NCI-H226 (cell line): ENCODE results near the gene ATP9B.
"Not testable (repeated sequence)": the region's sequence is repeated elsewhere in the genome, so short reads cannot be mapped to it uniquely, and the experiment has no call there.

Experiments used
- DNase-seq: peaks from one replicate; pipeline ENCODE4 v3.0.0-alpha.2; 2015

The ATP9B gene

DNA sequence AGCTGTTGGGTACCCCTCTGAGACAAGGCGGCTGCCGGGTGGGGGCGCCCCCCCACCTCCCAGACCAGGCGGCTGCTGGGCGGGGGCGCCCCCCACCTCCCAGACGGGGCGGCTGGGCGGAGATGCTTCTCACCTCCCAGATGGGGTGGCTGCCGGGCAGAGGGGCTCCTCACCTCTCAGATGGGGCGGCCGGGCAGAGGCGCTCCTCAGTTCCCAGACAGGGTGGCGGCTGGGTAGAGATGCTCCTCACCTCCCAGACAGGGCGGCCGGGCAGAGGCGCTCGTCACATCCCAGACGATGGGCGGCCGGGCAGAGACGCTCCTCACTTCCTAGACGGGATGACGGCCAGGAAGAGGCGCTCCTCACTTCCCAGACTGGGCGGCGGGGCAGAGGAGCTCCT, 3.5 kb downstream of the ATP9B start:
- DNase-seq, result not testable (repeated sequence)

DNA sequence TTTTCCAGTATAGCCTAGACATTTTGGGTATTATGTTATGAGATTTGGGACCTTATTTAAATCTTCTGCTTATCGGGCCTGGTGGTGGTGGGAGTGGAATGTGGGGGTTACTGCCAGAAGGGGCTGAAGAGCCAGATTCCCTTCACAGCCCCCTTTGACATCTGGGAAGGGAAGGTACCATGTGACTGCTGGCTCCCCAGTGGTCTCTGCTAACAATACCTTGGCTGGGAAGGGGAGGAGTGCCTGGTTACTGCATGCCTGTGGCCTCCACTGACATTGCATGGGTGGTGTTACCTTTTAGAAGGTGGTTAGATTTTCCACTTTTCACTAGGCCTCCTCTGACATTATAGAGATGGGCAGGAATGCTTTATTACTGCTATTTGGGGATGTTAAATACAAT, 8.0 kb downstream of the ATP9B start:
- DNase-seq, result no peak

DNA sequence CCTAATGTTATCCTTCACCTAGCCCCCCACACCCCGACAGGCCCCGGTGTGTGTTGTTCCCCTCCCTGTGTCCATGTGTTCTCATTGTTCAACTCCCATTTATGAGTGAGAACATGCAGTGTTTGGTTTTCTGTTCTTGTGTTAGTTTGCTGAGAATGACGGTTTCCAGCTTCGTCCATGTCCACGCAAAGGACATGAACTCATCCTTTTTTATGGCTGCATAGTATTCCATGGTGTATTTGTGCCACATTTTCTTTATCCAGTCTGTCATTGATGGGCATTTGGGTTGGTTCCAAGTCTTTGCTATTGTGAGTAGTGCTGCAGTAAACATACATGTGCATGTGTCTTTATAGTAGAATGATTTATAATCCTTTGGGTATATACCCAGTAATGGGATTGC, 9.6 kb downstream of the ATP9B start:
- DNase-seq, result not testable (repeated sequence)

DNA sequence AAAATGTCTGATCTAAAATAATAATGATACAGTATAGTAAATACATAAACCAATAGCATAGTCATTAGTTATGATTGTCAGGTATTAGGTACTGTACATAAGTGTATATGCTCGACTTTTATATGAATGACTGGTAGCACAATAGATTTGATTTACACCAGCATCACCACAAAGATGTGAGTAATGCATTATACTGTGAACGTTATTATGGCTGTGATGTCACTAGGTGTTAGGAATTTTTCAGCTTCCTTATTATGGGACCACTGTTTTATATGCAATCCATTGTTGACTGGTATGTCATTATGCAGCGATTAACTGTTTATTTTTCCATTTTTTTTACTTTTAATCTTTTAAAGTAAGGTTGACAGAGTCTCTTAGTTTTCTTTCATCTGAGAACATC, 23.7 kb downstream of the ATP9B start:
- DNase-seq, result no peak

DNA sequence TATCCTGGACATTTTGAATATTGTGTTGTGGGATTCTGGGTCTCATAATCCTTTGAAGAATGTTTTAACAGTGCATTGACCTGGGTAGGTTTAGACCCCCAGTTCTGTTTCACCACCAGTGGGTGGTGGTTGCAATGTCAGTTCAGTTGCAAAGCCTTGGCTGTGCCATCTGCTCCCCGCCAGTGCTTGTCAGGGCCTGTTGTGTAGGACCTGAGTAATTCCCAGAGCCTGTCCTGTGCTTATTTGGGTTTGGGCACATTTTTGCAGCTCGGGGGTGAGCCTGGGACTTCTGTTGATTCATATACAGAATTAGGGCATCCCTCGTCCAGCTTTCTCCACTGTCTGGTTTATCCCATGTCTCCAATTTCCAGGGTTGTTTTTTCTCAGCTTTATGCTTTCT, 24.8 kb downstream of the ATP9B start:
- no peak for DNase-seq

DNA sequence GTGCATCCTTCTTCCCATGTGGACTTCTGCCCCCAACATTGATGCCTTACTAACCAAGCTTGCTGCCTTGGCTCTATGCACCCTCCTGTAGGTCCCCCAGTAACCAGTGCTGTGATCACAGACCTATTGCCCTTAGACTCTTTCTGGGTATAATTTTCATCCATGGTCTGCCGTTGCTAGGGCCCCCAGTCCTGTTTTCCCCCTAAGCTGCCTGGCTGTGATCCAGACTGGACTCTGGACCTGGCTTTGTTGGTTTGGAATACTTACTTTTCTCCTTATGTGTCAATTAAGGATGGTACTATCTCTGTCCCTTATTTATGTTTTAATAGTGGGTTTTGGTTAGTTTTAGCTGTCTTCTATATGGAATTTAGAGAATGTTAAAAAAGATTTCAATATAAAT, 26.0 kb downstream of the ATP9B start:
- DNase-seq, result no peak

DNA sequence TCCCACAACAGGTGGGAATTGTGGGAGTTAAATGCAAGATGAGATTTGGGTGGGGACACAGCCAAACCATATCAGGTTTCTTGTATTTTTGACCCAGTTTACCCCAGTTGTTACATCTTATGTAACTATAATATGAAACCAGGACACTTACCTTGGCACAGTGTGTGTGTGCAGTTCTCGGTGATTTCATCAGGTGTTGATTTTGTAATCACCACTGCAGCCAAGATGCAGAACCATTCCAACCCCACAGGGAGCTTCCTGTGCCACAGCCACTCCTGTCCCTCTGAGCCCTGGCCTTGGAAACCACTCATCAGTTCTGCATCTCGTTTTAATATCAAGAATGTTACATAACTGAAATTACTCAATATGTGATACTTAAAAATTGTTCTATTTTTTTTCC, 31.8 kb downstream of the ATP9B start:
- DNase-seq, result no peak

DNA sequence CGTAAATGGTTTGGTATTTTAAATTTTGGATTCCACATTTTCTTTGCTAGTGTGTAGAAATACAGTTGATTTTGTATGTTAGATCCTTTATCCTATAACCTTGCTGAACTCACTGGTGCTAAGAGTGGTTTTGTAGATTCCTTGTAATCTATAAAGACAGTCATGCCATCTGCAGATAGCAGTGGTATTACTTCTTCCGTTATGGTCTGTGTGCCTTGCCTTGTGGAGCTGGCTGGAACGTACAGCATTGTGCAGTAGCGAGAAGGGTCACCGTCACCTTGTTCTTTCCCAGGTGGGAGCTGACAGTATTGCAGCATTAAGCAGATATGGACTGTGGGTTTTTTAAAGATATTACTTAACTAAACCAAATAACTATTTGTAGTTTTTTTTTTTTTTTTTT, 33.7 kb downstream of the ATP9B start:
- no peak for DNase-seq

DNA sequence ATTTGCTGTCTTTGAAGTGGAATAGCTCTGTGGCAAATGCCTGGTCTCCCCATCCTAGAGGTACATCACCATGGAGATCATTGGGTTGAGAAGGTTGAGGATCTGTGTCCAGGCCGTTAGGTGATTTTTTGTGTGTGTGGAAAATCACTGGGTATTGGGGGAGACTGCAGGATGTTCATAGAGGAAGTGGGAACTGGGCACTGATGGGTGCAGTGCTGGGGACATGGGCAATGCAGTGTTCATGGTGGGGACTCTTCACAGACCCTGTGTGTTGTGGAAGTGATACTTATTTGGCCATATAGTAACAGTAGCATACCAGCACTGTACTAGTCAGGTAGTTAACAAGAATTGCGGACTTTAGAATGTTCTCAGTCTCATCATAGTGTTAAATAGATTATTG, 34.9 kb downstream of the ATP9B start:
- no peak for DNase-seq

DNA sequence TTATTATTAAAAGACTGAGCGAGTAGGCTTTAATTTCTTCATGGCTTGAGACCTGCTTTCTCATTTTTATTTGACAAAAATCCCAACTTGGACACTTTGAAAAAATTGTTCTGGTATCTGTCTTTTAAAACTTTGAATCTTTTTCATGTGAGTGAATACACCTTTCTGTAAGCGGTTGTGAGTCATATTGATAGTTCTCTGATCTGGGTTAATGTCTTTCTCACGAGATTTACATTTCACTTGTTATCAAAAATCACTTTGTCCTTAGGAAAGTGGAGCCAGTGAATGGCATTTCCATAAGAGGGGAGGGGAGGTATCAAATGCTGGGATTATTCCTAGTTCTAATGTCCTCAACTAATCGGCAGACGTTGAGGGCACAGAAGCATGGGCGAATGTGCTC, 36.3 kb downstream of the ATP9B start:
- no peak for DNase-seq

DNA sequence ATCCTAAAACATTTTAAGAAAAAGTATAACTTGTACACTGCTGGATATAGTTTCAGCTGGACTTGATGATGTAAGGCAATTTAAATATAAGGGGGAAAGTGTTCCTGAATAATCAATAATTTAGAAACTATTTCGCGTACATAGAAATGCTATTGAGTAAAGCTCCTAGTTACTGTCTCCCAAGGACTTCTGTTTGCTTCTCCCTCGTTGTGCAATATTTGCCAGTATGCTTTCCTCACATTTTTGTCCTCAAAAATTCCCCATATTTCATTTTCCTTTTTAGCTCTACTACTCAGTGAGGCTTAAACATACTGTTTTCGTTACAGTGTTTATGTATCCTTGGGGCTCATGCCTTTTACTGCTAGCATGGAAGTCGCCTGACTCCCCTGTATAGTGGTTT, 36.9 kb downstream of the ATP9B start:
- no peak for DNase-seq

DNA sequence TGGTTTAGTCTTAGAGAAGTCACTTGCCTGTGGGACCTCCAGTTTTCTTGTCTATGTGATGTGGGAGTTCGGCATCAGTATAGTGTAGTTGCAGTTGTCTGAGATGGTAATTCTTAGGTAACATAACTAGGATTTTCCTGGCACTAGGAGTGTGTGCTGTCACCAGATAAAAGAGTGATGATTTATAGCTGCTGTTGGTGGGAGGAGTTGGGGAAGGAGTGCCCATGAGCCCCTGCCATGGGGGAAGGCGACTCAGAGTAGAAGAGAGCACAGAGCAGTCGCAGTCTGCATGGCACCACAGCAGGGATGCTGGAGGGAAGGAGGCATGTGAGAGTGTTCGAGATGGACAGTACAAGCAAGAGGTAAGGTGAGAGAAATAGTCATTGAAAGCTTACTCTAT, 38.7 kb downstream of the ATP9B start:
- peak; percentile 2 for DNase-seq

DNA sequence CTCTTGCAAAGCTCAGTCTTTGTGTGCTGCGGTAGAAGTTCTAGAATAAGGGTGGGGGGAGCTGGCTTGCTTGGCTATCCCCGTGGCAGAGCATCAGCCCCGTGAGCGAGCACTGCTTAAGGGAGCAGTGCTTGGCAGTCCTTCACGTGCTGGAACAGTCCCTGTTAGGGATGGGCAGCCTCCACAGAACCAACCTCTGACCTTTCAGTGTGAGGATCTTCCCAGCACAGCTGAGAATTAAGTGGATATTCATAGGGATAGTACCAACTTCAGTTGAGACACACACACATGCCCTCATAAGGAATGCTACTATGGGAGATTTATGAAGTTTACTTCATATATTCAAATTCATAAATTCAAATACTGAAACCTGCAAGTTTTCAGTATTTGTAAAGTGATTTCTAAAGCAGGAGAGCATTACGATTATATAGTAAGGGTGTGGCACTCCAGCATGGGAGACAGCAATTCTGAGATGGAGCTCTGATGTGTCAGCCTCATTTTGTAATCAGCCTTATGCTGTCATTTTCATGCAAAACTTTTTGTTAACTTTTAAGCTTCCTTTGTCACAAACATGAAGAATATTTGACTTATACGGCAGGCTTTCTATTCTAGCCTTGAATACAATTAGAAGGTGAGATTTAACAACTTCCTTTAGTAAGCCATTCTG, 39.5 kb downstream of the ATP9B start:
- DNase-seq, result no peak

DNA sequence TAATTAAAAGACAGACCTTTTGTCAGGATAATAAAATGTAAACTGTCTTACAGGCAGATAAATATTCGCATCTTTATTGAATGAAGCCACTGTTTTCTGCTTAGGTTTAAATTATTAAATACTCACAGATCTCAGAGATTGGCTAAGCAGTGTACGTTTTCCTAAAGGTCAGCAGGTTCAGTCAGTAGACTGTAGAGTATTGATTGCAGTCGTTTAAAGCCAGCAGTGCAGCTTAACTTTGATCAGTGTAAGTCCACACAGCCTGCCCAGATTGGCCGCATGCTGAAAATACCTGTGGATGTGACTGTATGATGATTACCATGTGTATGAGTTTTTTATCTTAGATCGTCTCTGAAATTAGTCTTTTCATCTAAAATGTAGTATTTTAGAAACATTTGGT, 42.3 kb downstream of the ATP9B start:
- DNase-seq, result no peak

DNA sequence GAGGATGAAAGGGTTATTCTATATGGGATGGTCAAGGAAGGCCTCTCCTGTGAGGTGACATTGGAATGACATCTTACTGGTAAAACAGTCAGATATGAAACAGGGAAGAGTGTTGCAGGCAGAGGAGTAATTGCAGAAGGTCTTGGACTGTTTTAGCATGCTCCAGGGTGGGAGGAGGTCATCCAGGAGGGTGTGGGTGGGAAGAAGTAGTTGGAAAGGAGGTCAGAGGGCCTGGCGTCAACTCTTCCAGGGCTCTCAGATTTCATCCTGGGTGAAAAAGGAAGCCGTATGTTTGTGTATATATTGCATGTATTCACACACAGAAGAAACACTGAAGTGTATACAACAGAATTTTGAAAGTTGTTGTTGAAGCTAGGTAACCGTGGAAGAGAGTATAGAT, 48.2 kb downstream of the ATP9B start:
- DNase-seq, result no peak

DNA sequence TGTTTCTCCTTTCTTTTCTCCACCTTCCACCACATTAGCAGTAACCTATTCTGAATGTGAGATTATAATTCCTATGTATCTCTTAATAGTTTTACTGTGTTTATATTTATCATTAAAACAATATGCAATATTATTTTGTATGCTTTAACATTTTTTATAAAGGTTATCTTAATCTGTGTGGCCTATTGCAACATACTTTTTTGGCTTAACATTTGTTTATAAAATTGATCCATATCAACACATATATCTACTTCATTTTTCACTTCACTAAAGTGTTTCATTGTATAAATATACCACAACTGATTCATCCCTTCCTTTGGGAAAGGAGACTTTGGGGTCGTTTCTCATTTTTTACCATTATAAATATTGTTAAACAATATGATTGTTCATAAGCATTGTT, 48.6 kb downstream of the ATP9B start:
- DNase-seq, result no peak

DNA sequence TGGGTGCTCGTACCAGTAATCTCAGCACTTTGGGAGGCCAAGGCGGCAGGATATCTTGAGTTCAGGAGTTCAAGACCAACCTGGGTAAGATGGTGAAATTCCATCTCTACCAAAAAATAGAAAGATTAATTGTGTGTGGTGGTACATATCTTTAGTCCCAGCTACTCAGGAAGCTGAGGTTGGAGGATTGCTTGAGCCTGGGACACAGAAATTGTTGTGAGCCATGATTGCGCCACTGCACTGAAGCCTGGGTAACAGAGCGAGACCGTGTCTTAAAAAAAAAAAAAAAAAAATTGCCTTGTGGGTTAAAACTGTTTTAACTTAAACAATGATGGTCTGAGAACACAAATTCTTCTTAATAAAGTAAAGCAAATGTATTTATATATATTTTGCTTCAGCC, 49.6 kb downstream of the ATP9B start:
- DNase-seq, result no peak

DNA sequence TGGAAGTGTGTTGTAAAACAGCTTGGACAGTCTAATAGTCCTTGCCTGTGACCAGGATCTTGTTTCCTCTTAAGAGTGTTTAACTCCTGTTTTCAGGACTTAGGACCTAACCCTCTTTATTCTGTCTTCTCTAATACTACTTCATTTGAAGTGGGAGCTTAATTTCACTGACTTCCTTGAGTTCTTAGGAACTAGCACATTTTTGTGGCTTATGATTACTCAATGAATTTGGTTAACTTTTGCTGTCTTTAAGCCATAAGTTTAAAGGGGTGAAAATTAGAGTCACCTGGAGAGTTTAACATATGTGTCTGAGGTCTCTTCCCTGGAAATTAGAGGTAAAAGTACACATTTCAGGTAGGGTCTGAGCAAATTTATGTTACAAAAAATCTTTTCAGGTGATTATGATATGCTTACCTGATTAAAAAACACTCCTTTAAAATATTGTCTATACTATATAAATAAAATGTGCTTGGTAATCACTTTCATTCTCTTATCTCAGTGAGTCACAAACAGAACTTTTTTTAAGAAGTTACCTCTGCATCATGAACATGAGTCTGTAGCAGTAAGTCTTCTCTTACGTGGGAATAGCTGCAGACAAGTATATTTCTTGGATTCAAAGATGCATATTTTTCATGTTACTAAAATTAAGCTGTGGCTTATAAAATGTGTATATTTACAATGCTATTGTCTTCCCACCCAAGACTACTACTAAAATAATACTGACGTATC, 52.7 kb downstream of the ATP9B start:
- DNase-seq, result peak; percentile 14

DNA sequence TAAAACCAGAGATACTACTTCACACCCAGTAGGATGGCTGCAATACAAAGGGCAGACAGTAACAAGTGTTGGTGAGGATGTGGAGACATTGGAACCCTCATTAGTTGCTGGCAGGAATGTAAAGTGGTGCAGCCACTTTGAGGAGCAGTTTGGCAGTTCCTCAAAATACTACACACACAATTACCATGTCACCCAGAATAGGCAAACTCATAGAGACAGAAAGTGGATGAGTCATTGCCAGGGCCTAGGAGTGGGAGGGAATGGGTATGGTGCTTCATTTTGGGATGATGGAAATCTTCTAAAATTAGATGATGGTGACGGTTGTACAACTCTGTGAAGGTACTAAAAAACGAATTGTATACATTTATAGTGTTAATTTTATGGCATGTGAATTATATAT, 54.8 kb downstream of the ATP9B start:
- DNase-seq, result no peak

DNA sequence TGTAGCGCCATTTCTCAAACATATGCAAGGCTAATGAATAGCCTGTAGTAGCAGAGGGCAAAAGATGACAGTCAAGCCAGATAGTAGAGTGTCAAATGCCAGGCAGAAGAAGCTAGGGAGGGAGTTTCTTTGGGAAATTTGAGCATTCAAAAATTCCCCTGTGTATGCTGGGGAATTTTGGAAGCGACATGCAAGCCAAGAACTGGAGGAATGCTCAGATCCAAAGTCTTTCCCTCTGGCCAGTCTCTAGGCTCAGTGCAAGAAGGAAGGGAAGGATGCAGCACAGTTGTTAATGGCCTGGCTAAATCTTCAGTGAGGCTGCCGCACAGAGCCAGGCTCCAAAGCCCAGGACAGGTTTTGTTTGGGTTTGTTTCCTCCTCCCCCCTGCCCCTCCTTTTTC, 59.9 kb downstream of the ATP9B start:
- DNase-seq, result no peak

DNA sequence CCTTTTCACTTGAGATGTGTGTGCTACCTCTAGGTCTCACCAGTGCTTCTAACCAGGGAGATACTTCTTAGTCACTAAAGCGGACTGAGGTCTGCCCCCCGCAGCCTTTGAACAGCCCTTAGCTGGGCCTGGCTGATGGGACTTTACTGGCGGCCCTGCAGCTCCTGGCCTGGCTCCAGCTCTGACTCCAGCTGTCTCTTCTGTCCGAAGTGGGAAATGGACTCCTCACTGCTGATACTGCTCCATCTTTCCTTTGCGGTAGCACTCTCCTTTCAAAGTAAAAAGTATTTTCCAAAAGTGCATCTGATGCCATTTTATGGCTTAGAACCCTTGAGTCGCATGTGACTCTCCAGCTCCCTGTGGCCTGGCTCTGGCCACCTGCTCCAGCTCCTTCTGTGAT, 64.5 kb downstream of the ATP9B start:
- no peak for DNase-seq

DNA sequence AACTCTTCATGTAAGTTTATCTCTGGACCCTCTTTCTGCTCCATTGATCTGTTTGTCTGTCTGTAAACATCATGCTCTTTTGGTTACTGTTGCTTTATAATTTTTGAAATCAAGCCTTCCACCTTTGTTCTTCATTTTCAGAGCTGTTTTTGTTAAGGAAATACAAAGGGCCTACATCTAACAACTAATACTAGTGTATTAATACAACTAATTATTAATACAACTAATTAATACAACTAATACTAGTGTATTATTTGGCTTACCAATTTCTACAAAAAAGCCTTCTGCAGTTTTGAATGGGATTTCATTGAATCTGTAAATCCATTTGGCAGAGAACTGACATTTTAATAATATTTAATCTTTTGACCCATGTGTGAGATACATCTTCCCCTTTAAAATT, 66.7 kb downstream of the ATP9B start:
- DNase-seq, result no peak

DNA sequence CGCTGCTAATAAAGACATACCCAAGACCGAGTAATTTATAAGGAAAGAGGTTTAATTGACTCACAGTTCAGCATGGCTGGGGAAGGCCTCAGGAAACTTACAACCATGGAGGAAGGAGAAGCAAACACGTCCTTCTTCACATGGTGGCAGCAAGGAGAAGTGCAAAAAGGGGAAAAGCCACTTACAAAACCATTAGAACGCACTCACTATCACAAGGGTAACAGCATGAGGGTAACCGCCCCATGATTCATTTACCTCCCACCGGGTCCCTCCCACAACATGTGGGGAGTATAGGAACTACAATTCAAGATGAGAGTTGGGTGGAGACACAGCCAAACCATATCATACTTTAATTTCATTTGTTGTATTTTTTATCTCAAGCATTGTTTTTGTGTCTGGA, 67.5 kb downstream of the ATP9B start:
- no peak for DNase-seq

DNA sequence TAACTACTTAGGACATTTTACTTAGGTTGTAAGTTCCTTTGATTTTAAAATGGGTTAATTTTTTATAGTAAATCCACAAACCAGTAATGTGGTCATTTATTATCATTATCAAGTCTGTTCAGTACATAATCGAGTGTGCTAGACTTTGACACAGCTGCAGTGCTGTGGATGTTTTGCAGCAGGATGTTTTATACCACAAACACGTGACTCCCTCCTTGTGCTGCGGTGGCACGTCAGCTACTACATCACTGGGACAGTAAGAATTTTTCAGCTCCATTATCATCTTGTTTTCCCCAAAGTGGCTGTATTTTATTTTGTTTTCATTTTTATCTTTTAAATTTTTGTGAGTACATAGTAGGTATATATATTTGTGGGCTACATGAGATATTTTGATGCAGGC, 70.0 kb downstream of the ATP9B start:
- no peak for DNase-seq

DNA sequence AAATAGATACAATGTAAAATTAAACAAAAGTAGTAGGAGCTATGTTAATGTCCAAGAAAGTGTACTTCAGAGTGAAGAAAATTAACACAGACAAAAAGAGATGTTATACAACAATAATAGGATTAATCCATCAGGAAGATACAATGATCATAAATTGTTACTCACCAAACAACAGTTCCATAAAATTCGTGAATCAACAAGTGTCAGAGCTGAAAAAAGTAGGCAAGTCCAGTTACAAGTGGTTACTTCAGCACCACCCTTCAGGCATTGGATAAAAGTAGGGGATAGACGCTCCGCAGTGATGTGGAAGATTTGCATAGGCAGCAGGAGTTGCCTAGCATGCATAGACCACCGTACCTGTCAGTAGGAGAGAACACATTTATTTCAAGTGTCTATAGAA, 77.8 kb downstream of the ATP9B start:
- no peak for DNase-seq
